ENCODE results near the gene ASAH2.

- TF ChIP-seq, protein P1, sequence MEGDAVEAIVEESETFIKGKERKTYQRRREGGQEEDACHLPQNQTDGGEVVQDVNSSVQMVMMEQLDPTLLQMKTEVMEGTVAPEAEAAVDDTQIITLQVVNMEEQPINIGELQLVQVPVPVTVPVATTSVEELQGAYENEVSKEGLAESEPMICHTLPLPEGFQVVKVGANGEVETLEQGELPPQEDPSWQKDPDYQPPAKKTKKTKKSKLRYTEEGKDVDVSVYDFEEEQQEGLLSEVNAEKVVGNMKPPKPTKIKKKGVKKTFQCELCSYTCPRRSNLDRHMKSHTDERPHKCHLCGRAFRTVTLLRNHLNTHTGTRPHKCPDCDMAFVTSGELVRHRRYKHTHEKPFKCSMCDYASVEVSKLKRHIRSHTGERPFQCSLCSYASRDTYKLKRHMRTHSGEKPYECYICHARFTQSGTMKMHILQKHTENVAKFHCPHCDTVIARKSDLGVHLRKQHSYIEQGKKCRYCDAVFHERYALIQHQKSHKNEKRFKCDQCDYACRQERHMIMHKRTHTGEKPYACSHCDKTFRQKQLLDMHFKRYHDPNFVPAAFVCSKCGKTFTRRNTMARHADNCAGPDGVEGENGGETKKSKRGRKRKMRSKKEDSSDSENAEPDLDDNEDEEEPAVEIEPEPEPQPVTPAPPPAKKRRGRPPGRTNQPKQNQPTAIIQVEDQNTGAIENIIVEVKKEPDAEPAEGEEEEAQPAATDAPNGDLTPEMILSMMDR (conservative IDR thresholded peaks at IDR 0.05; ENCODE audit: low read depth, low read length), result no peak
- TF ChIP-seq EZH2 (IDR thresholded peaks at IDR 0.05; ENCODE audit: borderline replicate concordance, low read depth, low read length, poor library complexity, severe bottlenecking), result no peak
Observed at GRCh38 chr10:50281210-50281966, 30.1 kb upstream of the ASAH2 start.

Measured in A673 (cell line).